Smooth muscle cell of the umbilical artery (primary cell): Measurements from ENCODE around the gene KANK3. TPM values are rescaled to one million over a fixed set of nuclear protein-coding genes. Genes with fewer than 3 reads are reported as not detected.

Source experiments
- total RNA-seq: library from RNA; depleted of rRNA; stranded (reverse); fragments of >200 nt; gene quantifications from 2 replicates; pipeline ENCODE4 v1.2.3, GENCODE V29; 2014

KANK3 gene
- 0.18 TPM in 1 of 2 replicates, not detected in the other for total RNA-seq

GRCh38 chr19:8342684-8343482 lies at the start of gene KANK3:
TSS of gene KANK3 (minus strand) at chr19:8343262. CDS start at chr19:8337828, 5,434 bp downstream.

GRCh38 chr19:8389891-8390616 lies 47.0 kb upstream of the KANK3 start, which contains the start of gene RAB11B:
TSS of gene RAB11B (plus strand) at chr19:8390360. CDS start at chr19:8390417, 57 bp downstream.

GRCh38 chr19:8363803-8364771 lies 21.0 kb upstream of the KANK3 start, which contains the start of gene ANGPTL4:
TSS of gene ANGPTL4 (plus strand) at chr19:8364155. CDS start at chr19:8364322, 167 bp downstream.

GRCh38 chr19:8321067-8321985 lies 21.7 kb downstream of the KANK3 start, which contains the start of the genes NDUFA7 and RPS28:
TSS of gene NDUFA7 (minus strand) at chr19:8321375. CDS start at chr19:8321358, 17 bp downstream.
TSS of gene RPS28 (plus strand) at chr19:8321496. CDS start at chr19:8321531, 35 bp downstream.

GRCh38 chr19:8307965-8308866 lies 34.8 kb downstream of the KANK3 start, which contains the start of gene CD320:
TSS of gene CD320 (minus strand) at chr19:8308358. CDS start at chr19:8308290, 68 bp downstream.

Other genes with a start within 250 kb of the KANK3 start
- gene FBN3, start 193.7 kb downstream of the KANK3 start, total RNA-seq = not detected in 2 replicates
- 11.0 and 19.0 TPM in 2 replicates for gene CERS4, start 133.9 kb downstream of the KANK3 start, total RNA-seq
- gene CD320, start 34.9 kb downstream of the KANK3 start, total RNA-seq = 49.6 and 52.1 TPM in 2 replicates
- gene NDUFA7, start 21.9 kb downstream of the KANK3 start, total RNA-seq = 6.8 and 8.0 TPM in 2 replicates
- 200 and 362 TPM in 2 replicates for gene RPS28, start 21.8 kb downstream of the KANK3 start, total RNA-seq
- 8.6 and 13.4 TPM in 2 replicates for gene ANGPTL4, start 20.9 kb upstream of the KANK3 start, total RNA-seq
- 37.1 and 73.7 TPM in 2 replicates for gene RAB11B, start 47.1 kb upstream of the KANK3 start, total RNA-seq
- gene MARCHF2, start 70.0 kb upstream of the KANK3 start, total RNA-seq = 64.3 and 76.9 TPM in 2 replicates
- gene HNRNPM, start 101.7 kb upstream of the KANK3 start, total RNA-seq = 44.8 and 68.2 TPM in 2 replicates
- gene PRAM1, start 159.4 kb upstream of the KANK3 start, total RNA-seq = not detected in 2 replicates
- 7.6 and 9.5 TPM in 2 replicates for gene ZNF414, start 170.9 kb upstream of the KANK3 start, total RNA-seq
- gene MYO1F, start 234.2 kb upstream of the KANK3 start, total RNA-seq = under 0.01 and 0.05 TPM in 2 replicates